WI38 (cell line): ENCODE data around the gene ARL15.

Experiments
- H3K4me3 ChIP-seq: 2 replicates; pipeline ENCODE4 v1.5.1; 2011; ENCODE audit warnings: low read depth, mild to moderate bottlenecking, control low read depth, low read length
- CTCF ChIP-seq: IDR thresholded peaks from 2 replicates; pipeline ENCODE4 v1.5.1; 2012; ENCODE audit warnings: low read depth, mild to moderate bottlenecking, control low read depth, low read length

Gene ARL15

DNA sequence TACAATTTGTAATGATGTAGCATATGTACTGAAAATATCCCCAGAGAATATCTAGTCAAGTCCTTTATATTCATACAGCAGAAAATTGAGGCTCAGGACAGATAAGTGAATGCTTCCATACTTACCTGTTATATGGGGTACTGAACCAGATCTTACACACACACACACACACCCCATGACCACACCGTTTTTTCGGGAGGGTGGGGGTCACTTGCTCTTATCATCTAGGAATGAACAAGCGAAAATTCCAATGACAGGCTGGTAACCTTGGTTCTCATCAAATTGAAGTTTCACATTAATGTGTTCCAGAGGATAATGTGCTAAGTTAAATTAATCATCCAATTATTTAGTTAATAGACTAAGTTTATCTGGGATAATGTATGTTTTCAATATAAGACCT lies 48.8 kb downstream of the ARL15 start:
- no peak for TF ChIP-seq CTCF
- H3K4me3 ChIP-seq, result no peak overlapping the region

GRCh38 chr5:54259981-54260380 lies 50.4 kb downstream of the ARL15 start:
- no peak for TF ChIP-seq CTCF
- no peak overlapping the region for H3K4me3 ChIP-seq

GRCh38 chr5:54259090-54259489 lies 51.3 kb downstream of the ARL15 start:
- no peak overlapping the region for H3K4me3 ChIP-seq
- TF ChIP-seq CTCF, result no peak

DNA sequence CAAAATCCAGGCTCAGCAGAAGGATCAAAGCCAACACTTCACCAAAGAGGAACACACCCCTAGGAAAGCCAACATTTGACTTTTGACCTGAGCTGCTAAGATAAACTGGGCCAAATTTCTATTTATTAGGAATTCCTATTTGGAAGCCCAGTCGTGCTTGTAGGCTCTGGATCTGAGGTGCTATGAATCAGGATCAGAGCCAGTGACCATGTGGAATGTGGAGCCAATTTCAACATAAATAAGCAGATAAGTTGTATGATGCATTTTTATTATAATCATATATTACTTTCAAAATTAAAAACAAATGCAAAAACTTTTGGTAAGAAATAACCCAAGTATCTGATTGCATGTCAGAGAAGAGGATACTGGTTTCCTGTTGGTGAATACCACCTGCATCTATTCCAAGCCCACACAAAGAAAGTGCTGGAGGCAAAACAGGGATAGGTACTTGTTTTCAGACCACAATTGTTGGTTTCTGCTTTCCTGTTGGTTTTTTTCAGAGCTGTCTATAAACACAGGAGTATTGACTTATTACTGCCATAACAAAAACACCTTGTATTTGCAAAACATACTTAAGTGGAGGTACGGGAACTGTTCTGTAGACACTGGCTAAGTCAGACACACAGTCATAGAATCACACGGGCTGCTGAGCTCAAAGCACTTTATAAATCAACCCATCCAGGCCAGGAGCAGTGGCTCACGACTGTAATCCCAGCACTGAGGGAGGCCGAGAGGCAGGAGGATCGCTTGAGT lies 52.8 kb downstream of the ARL15 start:
- TF ChIP-seq CTCF, result no peak
- no peak overlapping the region for H3K4me3 ChIP-seq

GRCh38 chr5:54254482-54255198 lies 55.7 kb downstream of the ARL15 start:
- no peak for TF ChIP-seq CTCF
- no peak overlapping the region for H3K4me3 ChIP-seq

- no peak overlapping the region for H3K4me3 ChIP-seq
- TF ChIP-seq CTCF, result no peak
Observed at GRCh38 chr5:54251981-54252380, 58.4 kb downstream of the ARL15 start.
